Mammary epithelial cell (primary cell): ENCODE results near the gene HTT.

Experiments used
- CTCF ChIP-seq, 2 donors: IDR thresholded peaks in 1 of 2; conservative IDR thresholded peaks in 1 of 2; 2 replicates each; pipeline ENCODE4 v1.5.1; 2011 to 2012; ENCODE audit warnings: inconsistent platforms in 2 of 2, low read length in 2 of 2, mild to moderate bottlenecking in 2 of 2, control low read depth in 1 of 2, low read depth in 1 of 2; ENCODE audit not compliant: insufficient read depth in 1 of 2; ENCODE audit errors: extremely low read depth in 1 of 2
- EZH2 ChIP-seq: IDR thresholded peaks from 2 replicates; pipeline ENCODE4 v1.6.1; 2012; ENCODE audit warnings: low read length, inconsistent platforms, borderline replicate concordance

GRCh38 chr4:3267576-3268394 is 193.3 kb downstream of the HTT start:
- TF ChIP-seq CTCF (conservative IDR thresholded peaks at IDR 0.05 in 1 of 2, IDR thresholded peaks at IDR 0.05 in 1 of 2; ENCODE audit: extremely low read depth in 1 of 2, insufficient read depth in 1 of 2, low read depth in 1 of 2, low read length in 2 of 2) (no peak), EZH2 (no peak)
